GDM1 (cell line): Measurements from ENCODE around the gene SH3GL1.
A peak's percentile ranks its signal among the peaks of the same experiment; 100 is the strongest.

ENCODE experiments used
- DNase-seq: peaks from one replicate; lab custom pipeline; 2025; lab: John Stamatoyannopoulos, UW

SH3GL1 gene, protein sequence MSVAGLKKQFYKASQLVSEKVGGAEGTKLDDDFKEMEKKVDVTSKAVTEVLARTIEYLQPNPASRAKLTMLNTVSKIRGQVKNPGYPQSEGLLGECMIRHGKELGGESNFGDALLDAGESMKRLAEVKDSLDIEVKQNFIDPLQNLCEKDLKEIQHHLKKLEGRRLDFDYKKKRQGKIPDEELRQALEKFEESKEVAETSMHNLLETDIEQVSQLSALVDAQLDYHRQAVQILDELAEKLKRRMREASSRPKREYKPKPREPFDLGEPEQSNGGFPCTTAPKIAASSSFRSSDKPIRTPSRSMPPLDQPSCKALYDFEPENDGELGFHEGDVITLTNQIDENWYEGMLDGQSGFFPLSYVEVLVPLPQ

DNA sequence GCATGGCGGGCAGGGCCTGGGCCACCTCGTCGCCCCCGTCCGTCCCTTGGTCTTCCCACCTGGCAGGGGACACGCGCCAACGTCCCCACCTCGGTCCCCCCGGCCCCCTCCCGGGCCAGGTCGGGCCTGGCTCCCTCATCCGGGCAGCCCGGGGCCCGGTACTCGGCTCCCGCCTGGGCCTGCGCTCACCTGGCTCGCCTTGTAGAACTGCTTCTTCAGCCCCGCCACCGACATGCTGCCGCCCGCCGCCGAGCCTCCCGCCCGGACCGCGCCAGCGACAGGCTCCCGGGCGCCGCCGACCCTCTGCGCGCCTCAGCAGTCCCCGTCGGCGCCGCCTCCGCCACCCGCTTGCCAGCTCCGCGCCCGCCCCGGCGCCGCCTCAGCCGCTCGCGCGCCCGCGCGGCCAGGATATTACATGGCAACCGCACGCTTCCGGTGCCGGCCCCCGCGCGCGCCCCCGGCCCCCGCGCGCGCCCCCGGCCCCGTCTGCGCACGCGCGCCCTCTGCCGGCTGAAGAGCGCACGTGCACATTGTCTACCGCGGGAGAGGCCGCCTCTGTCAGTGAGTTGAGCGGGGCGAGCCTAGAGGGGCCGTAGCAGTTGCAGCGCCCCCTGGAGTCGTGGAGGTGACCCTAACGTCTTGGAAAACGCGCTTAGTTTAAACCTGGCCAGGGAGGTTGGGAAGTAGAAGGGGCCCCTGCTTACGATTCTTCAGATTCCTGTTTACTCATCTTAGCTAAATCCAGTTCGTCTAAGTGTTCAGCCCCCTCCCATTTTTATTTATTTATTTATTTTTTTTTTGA lies at the start of gene SH3GL1:
Gene SH3GL1, minus strand, starts transcription at position 413 of the 802 bp plus-strand sequence. Its CDS starts 179 bp downstream, at position 234.
- DNase-seq: peak; percentile 85

DNA sequence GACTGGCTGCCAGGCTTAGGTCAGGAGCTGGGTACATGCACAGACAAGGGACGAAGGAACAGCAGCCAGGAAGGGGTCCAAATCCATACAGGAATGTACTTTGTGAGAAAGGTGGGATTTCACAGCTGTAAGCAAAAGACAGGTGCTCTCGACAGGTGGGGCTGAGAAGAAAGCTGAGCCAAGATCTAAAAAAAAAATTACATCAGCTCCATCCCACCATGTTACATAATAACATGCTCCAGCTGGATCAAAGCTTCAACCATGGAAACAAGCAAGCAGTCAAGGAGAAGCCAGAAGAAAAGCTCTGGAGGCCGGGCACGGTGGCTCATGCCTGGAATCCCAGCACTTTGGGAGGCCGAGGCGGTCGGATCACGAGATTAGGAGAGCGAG lies 49.3 kb upstream of the SH3GL1 start:
- DNase-seq: no peak

DNA sequence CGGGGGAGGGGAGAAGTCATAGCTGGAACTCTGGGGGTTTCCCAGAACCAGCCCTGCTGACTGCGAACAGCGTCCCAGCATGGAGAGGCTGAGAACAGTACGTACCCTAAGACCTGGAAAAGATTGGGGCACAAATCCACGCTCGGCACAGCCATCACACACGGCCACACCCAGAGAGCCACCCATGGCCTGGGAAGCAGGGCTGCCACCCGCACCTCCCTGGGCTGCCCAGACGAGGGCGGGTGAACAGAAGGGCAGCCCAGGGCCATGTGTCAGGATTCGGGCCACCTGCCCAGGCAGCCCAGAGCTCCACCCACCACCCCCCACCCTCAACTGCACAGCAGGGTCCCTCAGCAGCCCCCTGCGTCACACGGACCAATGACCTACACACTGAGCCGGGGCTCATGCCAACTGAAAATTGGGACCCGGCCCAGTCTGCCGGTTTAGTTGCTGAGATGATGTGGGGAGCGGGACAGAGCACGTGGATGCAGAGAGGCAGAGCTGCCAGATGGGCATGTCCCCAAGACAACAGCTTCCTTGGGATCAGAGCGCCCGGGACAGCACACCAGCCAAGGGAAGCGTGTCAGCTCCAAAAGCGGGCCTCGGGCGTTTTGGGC lies 48.8 kb upstream of the SH3GL1 start:
- DNase-seq: no peak

DNA sequence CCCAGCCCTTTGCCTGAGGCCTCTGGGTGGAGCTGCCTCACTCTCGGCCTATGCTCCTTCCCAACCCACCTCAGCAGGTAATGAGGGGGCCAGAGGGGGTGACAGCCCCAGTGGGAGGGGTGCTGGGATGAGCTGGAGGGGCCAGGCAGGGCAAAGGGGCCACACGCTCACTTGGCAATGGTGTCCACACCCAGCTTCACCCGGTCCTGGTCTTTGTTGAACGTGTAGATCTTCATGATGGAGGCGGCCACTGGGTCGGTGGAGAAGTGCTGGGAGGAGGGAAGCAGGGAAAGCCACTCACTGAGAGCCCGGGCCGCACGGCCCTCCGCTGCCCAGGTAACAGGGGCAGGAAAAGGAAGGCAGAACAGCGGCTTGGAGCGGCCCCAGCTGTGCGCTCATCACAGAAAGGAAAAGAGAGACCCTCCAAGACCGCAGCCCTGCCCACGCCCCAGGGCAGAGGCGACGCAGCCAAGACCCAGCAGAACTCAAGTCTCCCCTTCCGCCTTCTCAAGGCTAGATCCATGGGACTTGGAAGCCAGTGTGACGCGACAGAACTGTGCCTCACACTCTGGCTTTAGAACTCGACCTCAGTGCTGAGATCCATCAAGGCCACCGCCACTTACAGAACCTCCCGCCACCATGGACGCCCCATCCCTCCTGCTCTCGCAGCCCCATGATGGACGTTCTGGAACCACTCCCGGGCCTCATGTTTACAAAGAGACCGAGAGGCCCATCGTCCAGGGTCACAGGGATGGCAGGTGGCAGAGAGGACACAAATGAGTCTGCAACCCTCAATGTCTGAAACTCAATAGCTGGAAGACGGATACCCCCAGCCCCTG lies 48.0 kb upstream of the SH3GL1 start:
- DNase-seq: no peak

DNA sequence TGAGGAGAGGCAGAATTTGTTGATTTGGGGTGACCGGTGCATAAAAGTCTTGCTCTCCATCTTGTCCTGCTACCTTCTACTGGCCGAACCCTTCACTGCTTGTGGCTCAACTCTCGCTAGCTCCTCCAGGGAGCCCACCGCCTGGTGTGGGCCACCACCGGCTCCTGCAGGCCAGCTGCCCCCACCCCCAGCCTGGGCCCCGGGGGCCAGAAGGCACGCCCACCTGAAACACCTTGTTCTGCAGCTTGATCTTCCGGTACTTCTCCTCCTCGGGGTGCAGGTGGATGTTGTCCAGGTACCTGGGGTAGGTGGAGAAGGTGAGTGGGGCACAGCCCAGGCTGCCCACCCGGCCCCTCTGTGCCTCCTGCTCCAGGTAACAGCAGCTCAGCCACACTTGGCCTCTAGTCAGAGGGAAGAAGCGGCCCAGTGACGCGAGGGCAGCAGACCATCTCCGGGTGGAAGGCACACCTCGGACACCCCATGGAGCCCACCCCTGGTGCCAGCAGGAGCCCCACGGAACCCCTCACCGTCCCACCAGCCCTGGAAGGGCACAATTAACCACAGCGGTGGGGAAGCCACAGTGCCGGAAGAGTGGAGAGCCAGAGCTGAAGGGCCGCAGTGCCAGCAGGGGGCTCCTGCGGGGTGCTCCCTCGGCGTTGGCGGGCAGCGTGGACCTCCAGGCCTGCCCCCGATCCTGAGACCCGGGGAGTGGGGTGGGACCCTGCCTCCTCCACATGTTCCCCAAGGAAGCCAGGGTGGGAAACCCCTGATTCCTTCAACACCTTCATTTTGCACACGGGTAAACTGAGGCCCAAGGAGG lies 47.2 kb upstream of the SH3GL1 start:
- DNase-seq: no peak

DNA sequence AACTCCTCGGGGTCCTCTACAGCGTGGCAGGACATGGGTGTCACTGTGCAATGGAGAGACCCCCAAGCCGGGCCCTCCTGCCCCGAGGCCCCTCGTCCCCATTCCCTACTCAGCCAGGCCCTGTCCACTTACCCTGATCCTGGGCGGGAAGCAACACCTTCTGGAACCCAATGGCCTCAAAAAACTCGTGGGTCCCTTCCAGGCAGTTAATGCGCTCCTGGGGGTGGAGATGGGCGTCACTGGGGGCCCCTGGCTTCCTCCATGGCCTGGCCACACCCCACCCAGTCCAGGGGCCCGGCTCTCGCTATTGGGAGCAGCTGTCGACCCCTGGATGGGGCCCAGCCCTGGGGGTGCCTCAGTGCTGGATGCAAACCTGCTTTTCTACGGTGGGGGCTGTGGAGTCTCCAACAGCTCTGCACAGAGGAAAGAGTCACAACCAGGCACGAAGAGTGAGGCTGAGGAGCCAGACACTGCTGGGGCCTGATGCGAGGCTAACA lies 46.4 kb upstream of the SH3GL1 start:
- no peak for DNase-seq

DNA sequence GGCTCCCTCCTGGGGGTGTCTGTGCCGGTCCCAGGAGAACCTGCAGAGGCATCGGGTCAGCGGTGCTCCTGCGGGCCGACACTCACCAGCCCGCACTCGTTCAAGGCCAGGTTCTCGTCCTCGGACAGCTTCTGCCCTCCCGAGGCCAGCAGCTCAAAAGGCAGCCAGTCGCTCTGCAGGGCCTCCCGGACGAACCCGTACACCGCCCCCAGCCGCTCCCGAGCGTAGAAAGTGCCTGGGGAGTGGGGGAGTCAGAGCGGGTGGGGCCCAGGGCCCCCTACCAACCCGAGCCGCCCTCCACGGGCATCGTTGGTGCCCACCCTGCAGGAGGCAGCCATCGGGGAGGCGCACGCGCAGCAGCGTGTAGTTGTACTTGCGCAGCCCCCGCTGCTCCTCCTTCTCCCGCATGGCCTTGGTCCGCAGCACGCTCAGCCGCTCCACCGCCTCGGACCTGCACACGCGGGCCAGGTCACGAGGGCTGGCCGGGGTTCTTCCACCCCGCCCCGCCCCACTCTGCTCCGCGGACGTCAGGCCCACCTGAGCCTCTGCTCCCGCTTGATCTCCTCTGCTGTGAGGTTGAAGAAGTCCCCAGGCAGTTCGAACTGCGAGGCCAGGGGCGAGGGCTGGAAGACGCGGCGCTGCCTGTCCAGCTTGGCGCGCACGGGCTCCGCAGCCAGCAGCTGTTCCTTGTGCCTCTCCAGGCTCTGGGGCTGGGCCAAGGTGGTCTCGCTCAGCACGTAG lies 45.8 kb upstream of the SH3GL1 start:
- DNase-seq: no peak

DNA sequence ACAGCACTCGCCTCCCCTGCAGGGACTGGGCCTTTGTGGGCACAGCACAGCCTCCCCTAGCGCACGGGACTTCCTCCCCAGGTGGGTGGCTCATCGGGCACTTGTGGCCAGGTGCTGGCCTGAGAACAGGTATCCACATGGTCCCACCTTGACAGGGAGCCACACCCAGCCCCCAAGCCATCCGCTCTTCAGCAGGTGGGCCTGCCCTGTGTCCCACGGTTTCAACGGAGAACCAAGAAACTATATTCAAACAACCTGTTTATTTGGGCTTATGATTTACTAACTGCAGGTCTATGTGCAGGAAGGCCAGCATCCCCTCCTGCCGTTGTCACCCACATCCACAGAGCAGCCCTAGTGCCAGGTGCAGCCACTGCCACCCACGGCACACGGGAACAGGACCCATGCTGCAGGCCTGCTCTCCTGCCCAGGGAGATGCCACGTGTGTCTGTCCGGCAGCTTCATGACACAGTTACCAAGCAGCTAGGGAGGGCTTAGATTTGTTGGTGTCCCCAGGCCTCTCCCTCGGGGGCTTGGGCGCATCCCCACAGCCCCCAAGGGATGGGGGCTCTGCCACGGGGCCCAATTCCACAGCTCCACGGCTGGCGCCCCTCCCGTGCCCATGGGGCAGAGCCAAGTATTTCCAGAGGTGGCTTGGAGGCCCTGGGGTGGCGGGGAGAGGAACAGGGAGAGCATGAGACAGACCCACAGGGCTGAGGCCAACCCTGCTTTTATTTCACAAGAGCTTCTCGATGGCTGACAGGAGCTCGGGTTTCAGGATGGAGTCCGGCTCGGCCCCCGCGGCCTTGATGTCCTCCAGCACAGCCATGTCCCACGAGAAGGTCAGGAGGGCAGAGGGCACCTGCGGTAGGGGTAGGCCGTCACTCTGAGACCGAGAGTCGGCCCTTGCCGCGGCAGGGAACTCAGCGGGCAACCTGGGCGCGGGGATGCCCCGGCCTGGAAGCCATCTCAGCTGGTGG lies 44.7 kb upstream of the SH3GL1 start:
- no peak for DNase-seq

DNA sequence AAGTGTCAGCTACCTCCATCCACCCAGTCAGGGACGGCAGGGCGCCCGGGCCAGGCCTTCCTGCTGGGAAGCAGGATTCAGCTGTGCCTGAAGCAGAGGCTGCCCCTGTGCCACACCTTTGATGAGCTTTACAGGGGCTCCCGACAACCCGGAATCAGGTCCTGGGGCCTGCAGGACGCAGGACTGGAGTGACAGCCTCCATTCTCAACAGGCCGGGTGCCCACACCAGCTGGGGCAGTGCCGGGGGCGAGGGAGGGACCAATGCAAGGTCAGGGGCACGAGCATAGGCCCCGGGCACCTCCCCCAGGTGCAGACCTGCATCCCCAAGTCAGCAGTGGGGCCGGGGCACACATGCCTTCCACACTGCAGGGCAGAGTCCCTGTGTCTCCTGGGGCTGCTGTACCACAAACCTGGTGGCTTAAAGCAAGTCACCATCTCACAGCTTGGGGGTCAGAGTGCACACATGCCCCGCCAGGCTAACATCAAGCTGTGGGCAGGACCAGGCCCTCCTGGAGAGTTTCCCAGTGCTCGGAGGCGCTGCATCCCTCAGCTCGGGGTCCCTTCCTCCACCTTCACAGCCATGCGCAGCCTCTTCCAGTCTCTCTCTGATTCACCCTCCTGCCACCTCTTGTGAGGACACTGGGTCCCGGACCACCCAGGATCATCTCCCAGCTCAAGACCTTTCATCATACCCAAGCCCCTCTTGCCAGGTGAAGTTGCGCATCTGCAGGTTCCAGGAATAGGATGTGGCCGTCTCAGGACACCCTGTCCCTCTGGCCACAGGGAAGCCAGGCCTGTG lies 43.8 kb upstream of the SH3GL1 start:
- no peak for DNase-seq

DNA sequence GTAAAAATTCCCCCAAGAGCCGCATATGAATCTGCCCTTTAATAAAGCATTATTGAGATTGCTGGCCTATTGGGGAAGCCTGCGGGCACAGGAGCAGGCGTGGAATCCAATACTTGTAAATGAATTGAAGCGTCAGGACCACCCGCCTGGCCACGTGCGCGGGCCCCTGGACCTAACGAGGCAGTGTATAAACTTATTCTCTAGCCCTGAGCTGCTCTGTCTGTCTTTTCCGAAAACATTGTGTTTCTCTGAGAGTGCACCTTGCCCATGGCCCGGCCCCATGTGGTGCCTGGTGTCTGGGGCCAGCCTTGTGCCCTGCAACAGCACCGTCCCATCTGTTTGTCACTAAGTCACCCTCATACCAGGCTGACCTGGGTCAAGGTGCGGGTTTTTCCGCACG lies 42.8 kb upstream of the SH3GL1 start:
- DNase-seq: no peak

DNA sequence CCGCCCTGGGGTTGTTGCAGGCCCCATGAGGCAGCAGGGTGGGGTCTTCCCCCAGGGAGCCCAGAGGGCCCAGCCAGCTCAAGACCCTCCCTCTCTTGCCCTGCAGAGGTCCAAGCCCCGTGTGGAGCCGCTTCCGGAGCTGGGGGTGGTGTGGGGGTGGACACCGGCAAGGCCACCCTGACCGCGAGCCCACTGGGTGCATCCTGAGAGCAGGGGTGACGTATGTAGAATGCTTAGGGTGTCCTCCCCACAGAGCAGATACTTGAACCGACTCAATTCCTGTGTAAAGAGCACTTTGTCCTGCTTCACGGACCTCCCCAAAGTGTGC lies 42.4 kb upstream of the SH3GL1 start:
- DNase-seq: no peak

DNA sequence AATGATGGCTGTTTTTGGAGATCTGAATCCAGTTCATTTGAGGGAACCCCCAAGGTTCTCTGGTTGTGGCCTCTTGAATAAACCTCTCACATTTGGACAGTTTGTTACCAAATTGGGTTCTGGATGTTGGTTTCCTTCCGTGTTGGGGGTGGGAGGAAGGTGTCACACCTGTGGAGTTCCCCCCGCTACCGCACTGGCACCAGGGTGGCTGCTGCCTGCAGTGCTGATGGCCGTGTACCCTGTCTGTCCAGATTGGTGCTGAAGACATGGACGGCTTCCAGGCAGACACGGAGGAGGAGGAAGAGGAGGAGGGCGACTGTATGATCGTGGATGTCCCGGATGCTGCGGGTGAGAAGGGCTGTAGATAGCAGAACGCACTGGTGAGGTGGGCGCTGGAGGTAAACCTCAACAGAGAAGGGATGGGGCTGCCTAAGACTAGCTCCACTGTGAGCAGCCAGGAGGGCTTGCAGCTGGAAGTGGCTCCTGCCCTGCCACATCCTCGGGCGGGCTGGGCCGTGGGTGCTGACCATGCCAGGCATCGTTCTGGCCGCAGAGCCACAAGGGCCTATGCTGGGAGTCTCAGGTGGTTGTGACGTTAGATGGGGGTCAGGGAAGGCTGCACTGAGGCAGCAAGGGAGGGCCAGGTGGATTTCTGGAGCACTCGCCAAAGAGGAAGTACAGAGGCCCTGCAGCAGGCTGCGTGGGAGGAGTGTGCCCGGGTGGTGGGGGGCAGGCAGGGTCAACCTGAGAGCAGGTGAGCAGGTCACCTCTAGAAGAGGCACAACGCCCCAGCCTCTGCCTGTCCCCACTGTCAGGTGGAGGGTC lies 41.9 kb upstream of the SH3GL1 start:
- no peak for DNase-seq

DNA sequence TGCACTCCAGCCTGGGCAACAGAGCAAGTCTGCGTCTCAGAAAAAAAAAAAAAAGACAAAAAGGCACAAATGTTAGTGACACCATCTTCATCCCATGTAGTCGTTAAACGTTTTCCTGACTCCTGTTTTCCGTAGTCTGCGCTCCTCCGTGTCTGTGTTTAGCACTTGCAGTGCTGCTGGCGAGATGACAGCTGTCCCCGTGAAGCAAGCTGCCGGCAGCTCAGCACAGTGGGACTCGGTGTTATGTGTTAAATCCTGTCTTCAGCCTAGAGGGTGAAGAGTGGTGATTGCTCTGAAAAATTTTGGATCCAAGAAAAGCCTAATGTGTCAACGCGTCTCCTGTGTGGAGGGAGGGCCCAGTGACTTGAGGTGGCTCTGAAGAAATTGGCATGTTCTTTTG lies 38.9 kb upstream of the SH3GL1 start:
- DNase-seq: no peak

DNA sequence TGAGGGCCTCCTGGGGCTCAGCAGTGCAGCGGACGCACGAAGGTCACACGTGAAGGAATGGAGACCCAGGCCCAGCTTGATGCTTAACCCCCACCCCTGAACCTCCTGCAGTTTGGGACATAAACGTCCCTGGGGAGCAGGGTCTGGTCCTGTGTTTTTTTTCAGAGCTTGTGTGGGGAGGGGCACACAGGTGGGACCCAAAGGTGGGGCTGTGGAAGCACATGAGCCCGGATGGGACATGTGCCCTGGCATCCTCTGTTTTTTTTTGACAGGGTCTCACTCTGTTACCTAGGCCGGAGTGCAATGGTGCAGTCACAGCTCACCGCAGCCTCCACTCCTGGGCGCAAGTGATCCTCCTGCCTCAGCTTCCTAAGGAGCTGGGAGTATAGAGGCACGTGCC lies 36.8 kb upstream of the SH3GL1 start:
- no peak for DNase-seq

DNA sequence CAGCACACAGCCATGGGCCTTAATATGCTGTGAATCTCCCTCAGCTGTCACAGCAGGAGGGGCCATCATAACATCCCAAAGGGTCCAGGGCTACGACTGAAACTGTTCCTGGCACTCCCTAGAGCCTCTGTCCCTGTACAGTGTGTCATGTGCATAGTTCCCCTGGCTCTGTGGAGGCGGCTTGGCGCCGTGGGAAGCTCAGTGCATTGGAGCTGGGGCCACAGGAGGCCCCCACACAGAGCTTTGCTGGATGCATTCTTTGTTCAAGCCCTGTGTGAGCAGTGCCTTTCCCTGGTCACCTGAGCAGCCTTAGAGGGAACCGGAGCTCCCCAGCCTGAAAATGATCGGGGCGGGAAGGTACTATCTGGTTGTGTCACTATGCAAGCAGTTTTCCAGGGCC lies 35.9 kb upstream of the SH3GL1 start:
- DNase-seq: no peak

DNA sequence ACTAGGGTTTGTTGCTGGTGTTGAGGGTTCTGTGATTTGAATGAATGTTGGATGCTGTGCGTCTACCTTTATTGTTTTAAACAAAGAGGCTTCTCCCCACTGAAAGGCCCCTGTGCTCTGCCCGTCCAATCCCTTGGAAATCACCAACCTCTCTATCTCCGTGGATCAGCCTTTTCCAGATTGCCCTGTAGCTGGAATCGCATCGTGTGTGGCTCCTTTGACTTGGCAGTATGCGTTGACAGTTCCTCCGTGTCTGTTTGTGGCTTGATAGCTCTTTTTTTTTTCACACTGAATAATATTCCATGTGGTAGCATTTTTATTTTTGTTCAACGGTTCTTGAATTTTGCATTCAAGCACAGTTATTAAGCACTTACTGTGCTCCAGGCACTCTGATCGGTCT lies 34.0 kb upstream of the SH3GL1 start:
- DNase-seq: no peak

DNA sequence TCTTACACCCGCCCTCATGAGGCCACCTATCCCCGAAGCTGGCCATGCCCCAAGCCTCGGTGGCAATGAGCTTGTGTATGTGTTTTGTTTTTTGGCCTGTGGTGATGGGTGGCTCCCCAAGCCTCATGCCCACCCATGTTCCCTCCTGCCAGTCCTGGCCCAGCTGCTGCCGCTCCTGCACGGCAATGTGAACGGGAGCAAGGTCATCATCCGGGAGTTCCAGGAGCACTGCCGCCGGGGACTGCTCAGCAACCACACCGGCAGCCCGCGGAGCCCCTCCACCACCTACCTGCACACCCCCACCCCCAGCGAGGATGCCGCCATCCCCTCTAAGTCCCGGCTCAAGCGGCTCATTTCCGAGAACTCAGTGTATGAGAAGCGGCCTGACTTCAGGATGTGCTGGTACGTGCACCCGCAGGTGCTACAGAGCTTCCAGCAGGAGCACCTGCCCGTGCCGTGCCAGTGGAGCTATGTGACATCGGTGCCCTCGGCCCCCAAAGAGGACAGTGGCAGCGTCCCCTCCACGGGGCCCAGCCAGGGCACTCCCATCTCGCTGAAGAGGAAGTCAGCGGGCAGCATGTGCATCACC lies 32.7 kb upstream of the SH3GL1 start:
- no peak for DNase-seq
